Measurements from ENCODE around the gene CD82.
A peak's percentile ranks its signal among the peaks of the same experiment; 100 is the strongest.

Gene CD82

GRCh38 chr11:44565211-44565952 is at the start of gene CD82:
Gene CD82 (plus strand): TSS chr11:44565663. CDS start chr11:44594663, 29,000 bp downstream.
- DNase-seq (ENCODE audit: low read depth in 2 of 2) = peak; percentile 99

DNA sequence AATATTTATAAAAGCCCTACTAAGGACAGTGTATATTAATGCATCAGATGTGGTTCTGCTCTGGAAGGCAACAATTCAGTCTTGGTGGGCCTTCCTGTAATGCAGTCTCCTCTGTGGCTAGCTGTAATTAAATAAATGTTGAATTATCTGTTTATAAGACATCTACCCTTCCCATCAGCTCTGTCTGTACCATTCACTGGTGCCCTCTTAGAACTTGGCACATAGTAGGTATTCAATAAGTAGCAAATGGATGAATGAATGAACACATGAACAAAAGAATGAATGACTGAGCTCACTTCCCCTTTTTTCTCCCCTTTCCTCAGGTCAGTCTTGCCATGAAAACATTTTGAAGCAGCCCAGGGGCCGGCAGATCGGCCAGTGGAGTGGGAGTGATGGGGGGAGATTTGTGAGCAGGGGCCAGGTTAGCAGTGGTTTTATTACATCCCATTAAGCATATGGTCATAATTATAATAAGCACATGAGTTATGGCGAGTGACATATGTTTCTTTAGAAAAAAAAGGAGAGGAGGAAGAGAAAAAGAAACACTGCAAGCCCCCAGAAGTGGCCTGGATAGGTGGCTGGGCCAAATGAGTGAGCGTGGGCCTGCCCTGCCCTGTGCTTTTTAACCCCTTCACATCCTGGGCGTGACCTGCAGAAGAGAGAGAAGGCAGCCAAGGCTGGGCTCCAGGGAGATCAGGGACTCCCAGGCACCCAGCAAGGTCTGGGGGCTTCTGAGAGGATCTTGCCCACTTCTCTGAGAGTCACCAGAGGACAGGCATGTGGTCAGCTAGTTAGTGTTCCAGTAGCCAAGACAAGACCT is 48.6 kb upstream of the CD82 start:
- no peak for DNase-seq (ENCODE audit: low read depth in 2 of 2)

DNA sequence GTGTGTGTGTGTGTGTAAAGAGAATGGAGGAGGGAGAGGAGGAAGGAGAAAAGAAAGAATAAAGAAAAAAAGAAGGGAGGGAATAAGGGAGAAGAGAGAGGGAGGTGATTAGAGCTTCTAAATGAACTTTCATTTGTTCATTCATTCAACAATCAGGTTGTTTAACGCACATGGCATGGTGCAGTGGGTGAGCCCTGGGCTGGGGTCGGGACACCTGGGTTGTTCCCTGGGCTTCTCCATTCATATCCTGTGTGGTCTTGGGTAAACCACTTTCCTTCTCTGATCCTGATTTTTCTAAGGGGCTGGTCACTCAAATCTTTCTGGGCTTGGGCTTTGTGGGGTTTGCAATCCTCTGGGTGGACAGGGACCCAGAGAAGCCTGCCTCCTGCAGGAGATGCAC is 47.9 kb upstream of the CD82 start:
- no peak for DNase-seq (ENCODE audit: low read depth in 2 of 2)

- no peak for DNase-seq (ENCODE audit: low read depth in 2 of 2)
Observed at GRCh38 chr11:44518968-44519550, 46.4 kb upstream of the CD82 start.

GRCh38 chr11:44519989-44520737 is 45.3 kb upstream of the CD82 start:
- DNase-seq (ENCODE audit: low read depth in 2 of 2) = no peak

GRCh38 chr11:44521148-44521547 is 44.3 kb upstream of the CD82 start:
- DNase-seq (ENCODE audit: low read depth in 2 of 2) = no peak

DNA sequence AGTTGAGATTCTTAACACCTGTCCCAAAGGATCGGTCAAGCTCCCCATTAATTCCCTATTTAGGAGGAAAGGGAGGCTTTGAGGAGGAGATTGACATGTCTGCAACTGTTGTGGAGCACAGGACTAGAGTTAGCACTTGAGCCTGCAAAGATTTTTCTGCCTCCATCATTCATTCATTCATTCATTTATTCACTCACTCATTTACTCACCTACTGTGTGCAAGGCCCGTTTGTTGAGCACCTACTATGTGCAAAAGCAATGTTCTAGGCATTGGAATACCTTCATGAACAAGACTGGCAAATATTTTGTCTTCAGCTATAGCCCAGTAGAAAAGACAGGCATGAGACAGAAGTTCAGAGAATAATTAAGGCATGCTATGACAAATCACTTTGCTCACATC is 43.2 kb upstream of the CD82 start:
- DNase-seq (ENCODE audit: low read depth in 2 of 2) = no peak

DNA sequence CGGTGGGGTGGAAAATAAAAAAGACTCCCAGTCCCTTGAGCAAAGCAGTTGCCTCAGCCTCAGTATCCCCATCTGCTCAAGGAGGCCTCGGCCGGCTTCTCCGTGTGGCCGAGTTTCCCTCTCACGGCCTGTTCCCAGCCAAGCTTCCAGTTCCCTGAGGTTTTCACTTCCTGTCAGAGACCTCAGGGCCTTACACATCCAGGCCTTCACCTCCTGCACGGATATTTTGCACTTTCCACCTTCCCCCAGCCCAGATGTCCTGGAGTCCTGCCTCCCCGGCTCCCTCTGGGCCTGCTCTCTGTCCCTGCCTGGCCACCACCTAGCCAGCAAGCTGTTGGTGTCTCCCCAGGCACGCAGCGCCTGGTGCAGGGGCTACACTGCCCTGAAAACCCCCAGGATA is 41.1 kb upstream of the CD82 start:
- no peak for DNase-seq (ENCODE audit: low read depth in 2 of 2)

DNA sequence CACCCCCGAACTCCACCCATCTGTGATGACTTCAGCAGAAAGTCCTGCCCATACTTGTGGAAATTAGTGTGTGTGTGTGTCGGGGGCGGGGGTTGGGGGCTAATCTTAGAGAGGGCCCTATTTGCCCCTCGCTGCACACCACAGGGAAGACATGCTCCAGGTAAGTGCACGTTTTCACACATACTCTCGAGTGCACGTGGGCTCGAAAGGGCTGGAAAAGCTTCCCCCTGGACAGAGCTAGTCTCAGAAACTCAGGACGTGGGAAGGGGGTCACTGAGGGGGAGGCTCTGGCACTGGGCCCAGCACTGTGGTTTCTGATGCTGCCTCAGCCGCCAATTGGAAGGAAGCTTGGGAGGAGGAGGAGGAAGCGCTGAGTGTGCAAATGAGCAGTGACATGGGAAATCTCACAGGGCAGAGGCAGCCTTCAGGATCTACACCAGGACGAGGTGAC is 40.7 kb upstream of the CD82 start:
- DNase-seq (ENCODE audit: low read depth in 2 of 2) = no peak

DNA sequence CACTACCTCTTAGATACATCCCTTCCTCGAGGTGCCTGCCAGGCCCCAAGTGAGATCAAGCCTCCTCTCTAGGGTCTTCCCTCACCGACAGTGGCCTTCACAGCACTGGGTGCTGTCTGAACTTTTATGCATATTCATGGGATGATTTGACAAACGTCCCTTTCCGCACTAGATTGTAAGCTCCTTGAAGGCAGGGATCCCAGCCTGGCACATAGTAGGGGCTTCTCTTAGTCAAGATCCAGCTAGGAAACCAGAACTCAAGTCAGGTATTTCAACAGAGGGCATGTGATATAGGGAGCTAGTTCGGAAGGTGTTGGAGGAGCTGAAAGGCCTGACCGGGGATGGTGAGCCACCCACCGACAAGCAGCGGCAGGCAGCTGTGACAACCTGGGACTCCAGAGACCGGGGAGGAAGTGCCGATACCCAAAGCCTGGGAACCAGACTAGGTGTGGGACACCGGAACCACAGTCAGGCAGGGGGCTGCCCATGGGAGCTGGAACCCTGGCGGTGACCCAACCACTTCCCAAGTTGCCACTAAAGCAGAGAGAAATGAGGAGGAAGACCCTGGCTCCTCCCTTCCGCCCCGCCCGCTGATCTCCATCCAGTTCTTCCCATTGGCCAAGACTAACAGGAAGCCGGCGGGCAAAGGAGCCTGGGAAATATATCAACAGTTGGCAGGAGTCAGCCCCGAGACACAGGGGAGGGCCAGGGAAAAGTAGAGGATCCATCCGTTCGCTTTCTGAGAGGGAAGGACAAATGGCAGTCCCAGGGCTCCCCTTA is 39.8 kb upstream of the CD82 start:
- no peak for DNase-seq (ENCODE audit: low read depth in 2 of 2)

DNA sequence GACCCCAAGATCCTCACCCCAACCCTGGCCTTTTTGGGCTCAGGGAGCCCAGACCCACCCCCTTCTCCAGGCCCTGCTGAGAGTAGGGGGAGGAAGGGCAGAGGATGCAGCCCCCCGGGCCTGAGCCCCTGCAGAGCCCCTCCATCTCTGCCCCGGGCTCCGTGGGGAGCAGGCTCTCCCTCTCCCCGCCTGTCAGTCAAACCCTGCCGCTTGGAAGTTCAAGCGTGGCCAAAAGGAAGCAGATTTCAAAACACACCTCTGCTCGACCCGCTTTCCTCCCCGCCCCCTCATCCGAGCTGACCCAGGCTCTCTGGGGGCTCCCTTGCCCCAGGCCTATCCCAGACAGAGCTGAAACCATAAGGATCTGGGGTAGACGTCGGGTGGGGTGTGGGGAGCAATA is 39.0 kb upstream of the CD82 start:
- DNase-seq (ENCODE audit: low read depth in 2 of 2) = no peak

DNA sequence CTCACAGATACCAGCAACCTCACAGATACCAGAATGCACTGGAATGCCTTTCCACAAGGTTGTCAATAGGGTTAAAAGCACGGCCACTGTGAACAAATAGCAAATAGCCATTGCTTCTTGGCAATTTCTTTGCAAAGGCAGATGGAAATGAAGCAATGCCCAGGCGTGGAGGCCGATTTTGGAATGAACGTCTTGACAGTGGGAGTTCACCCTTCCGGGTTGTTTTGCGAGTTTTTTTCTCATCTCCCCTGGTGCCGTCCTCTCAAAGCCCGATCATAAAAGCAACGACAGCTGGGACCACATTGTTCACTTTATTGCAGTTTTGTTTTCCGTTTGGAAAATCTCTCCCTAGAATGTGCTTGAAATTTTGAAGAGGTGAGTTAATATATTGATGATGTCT is 38.0 kb upstream of the CD82 start:
- no peak for DNase-seq (ENCODE audit: low read depth in 2 of 2)

GRCh38 chr11:44528103-44528502 is 37.4 kb upstream of the CD82 start:
- no peak for DNase-seq (ENCODE audit: low read depth in 2 of 2)

DNA sequence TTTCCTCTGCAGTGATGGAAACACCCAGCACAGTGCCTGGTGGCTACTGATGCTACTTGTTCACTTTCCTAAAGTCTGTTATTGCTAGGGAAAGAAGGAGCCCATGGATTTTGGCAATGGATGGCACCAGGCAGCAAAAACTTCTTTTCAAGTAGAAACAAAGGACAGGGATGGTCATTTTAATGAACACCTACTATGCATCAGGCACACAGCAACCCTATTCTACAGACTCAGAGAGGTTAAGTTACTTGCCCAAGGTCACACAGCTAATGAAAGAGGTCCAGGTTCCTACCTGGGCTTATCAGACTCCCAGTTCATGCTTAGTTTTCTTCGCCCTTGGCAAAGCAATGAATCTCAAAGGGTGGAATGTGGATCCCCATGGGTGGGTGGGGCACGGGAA is 36.9 kb upstream of the CD82 start:
- DNase-seq (ENCODE audit: low read depth in 2 of 2) = no peak

DNA sequence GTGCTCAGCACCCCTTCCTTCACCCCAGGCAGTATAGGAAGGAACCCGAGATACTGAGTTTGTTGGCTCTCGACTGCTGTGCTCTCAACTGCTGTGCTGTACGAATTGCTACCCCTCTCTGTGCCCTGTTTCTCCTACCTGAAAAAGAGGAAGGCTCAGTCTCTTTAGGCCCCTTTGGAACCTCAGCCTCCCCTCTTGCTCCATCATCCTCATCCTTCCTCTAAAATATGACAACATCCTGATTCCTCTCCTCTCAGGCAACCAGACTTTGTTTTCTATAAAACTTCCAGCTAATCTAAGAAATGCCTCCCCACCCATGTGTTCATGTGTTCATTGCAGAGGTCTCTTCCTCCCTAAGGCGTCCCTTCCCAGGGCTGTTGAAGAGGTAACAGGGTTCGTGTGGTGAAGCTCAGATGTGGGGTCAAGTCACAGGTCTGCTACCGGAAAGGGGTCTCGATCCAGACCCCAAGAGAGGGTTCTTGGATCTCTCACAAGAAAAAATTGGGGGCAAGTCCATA is 35.5 kb upstream of the CD82 start:
- DNase-seq (ENCODE audit: low read depth in 2 of 2) = no peak

DNA sequence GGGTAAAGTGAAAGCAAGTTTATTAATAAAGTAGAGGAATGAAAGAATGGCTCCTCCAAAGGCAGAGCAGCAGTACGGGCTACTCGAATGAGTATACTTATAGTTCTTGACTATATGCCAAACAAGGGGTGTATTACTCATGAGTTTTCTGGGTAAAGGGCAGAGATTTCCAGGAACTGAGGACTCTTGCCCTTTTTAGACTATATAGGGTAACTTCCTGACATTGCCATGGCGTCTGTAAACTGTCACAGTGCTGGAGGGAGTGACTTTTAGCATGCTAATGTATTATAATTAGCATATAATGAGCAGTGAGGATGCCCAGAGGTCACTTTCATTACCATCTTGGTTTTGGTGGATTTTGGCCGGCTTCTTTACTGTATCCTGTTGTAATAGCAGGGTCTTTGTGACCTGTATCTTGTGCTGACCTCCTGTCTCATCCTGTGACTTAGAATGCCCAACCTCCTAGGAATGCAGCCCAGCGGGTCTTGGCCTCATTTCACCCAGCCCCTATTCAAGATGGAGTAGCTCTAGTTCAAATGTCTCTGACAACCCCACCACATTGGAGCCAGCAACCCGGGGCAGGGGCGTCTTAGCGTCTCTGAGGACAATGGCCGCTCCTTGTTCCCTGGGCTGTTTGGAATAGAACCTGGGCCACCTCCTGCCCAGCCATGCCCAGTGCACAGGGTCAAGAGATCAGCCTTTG is 34.9 kb upstream of the CD82 start:
- peak in 1 of 2 donors; percentile 8 for DNase-seq (ENCODE audit: low read depth in 2 of 2)

GRCh38 chr11:44531116-44531504 is 34.4 kb upstream of the CD82 start:
- DNase-seq (ENCODE audit: low read depth in 2 of 2) = no peak

DNA sequence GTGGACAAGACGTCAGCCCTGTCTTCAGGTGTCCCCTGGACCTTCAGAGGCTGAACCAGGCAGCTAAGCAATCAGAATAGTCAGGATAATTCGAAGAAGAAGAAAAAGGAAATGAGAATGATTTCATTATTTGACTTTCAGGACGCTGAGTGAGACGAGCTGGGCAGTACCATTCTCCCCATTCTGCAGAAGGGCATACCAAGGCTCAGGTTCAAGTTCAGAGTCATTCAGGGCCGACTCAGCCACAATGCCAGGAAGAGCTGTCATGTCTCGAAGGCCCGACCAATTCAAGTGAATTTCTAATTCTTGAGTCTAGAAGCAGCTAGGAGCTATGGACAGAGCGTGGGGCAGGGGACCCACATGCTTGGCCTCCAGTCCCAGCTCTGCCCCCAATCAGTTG is 33.8 kb upstream of the CD82 start:
- DNase-seq (ENCODE audit: low read depth in 2 of 2) = no peak

DNA sequence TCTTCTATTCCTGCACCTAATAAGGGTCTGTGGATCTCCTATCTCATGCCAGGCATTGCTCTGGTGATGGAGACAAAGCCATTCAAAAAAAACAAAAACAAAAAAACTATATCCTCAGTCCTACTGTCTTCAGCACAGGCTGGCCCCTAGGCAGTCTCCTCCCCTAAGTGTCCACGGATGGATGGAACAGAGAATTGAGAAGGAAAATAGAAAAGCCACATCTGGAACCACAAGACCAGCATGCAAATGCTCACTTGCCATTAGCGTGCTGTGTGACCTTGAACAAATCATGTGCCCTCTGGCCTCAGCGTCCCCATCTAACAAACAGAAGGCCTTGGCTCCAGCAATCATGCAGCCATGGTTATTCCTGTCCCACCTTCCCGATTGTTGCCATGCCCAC is 32.7 kb upstream of the CD82 start:
- no peak for DNase-seq (ENCODE audit: low read depth in 2 of 2)

- DNase-seq (ENCODE audit: low read depth in 2 of 2) = no peak
Observed at GRCh38 chr11:44533921-44534711, 31.3 kb upstream of the CD82 start.
